Chondrocyte (in vitro differentiated cells): ENCODE measurements around the gene PNMA6E. TPM values are rescaled to one million over a fixed set of nuclear protein-coding genes. Genes with fewer than 3 reads are reported as not detected.
"Not testable (repeated sequence)": the region's sequence is repeated elsewhere in the genome, so short reads cannot be mapped to it uniquely, and the experiment has no call there.

ENCODE experiments used
- DNase-seq: peaks from one replicate; pipeline ENCODE4 v3.0.0; 2021; ENCODE audit warnings: mixed read lengths, low spot score
- H3K27ac Mint-ChIP-seq: one replicate; pipeline ENCODE4 v1.8.0; 2021; ENCODE audit warnings: mild to moderate bottlenecking, moderate library complexity, mixed read lengths; ENCODE audit not compliant: unreplicated experiment
- H3K27me3 Mint-ChIP-seq: 2 replicates; pipeline ENCODE4 v1.8.0; 2021; ENCODE audit warnings: low read depth, mixed read lengths
- H3K36me3 Mint-ChIP-seq: 2 replicates; pipeline ENCODE4 v1.8.0; 2021; ENCODE audit warnings: low read depth, mixed read lengths
- H3K4me1 Mint-ChIP-seq: 2 replicates; pipeline ENCODE4 v1.8.0; 2021; ENCODE audit warnings: low read depth, mild to moderate bottlenecking, mixed read lengths
- H3K4me3 Mint-ChIP-seq: one replicate; pipeline ENCODE4 v1.8.0; 2021; ENCODE audit warnings: mild to moderate bottlenecking, moderate library complexity, mixed read lengths; ENCODE audit not compliant: unreplicated experiment
- H3K9me3 Mint-ChIP-seq: 2 replicates; pipeline ENCODE4 v1.8.0; 2021; ENCODE audit warnings: low read depth, mixed read lengths
- total RNA-seq: library from RNA; stranded (reverse); gene quantifications from 3 replicates; pipeline ENCODE4 v1.2.1, GENCODE V29; 2021
- TF ChIP-seq, protein P1 (sequence below): fragments of 200-600 bp; sonication (generic); IDR thresholded peaks from 2 replicates; pipeline ENCODE4 v1.5.0; 2021; ENCODE audit warnings: antibody characterized with exemption, mild to moderate bottlenecking, moderate library complexity

The PNMA6E gene
- total RNA-seq, 1 donor from 2014 or later = not detected

DNA sequence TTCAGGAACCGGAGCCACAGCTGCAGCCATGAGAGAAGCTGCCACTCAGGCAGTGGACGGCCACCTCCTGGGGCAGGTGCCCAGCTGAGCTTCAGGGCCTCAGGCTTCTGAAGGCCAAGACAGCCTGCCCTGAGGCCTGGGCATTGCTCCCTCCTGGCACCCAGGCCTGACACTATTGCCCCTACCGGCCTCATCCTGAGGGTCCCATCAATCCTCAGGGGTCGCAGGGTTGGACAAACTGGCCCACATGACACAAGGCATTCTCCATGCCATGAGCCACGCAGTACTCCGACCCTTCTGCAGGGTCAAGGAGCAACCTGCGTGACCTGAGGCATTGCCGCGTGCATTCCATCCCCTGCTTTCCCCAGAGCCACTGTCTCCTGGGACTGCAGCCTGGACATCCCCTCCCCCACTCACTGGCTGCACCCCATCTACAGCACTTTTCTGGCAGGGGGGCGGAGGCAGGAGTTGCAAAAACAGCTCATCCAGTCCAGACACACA lies 7.1 kb upstream of the PNMA6E start:
- Mint-ChIP-seq H3K4me1 (peaks cover 3% of the 10 kb centered on the region), H3K4me3 (no peak overlapping the region), H3K27ac (no peak overlapping the region), H3K36me3 (no peaks in the 10 kb centered on the region), H3K9me3 (peaks cover under 1% of the 10 kb centered on the region), H3K27me3 (peaks cover 15% of the 10 kb centered on the region)
- DNase-seq = peak; percentile 73
- TF ChIP-seq, protein P1, sequence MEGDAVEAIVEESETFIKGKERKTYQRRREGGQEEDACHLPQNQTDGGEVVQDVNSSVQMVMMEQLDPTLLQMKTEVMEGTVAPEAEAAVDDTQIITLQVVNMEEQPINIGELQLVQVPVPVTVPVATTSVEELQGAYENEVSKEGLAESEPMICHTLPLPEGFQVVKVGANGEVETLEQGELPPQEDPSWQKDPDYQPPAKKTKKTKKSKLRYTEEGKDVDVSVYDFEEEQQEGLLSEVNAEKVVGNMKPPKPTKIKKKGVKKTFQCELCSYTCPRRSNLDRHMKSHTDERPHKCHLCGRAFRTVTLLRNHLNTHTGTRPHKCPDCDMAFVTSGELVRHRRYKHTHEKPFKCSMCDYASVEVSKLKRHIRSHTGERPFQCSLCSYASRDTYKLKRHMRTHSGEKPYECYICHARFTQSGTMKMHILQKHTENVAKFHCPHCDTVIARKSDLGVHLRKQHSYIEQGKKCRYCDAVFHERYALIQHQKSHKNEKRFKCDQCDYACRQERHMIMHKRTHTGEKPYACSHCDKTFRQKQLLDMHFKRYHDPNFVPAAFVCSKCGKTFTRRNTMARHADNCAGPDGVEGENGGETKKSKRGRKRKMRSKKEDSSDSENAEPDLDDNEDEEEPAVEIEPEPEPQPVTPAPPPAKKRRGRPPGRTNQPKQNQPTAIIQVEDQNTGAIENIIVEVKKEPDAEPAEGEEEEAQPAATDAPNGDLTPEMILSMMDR = no peak

DNA sequence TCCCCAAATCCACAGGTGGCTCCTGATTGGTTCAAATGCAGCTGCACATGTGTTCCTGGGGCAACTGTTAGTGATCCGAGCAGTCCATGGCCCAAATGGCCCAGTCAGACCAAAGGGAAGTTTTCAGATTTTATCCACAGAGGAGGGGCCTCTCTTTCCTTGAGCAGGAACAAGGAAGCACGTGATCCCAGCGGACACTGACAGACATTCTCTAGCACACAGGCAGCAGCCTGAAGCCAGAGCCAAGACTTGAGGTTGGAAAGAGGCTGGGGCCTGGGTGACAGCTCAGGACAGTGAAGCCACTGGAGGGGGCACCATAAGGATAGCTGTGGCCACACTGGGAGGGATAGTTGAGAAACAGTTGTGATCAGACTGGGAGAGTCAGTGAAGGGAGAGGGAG lies 6.6 kb upstream of the PNMA6E start:
- peaks cover 5% of the 10 kb centered on the region for H3K9me3 Mint-ChIP-seq
- no peak for DNase-seq

DNA sequence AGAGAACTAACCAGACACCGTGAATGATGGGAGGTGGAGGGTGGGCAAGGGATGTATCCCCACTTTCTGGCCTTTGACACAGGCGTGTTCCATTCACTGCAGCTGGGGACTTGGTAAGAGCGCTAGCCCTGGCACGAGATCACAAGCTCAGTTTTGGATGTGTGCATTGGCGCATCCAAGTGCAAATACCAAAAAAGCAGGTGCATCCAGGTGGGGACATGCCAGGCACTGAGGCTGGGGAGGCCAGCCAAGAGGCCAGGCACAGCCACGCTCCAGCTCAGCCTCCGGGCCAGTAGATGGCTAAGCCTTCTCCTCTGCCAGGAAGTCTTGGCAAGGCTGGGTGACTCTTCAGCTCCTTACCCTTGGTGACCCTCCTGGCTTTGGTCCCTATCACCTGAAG lies 5.8 kb upstream of the PNMA6E start:
- DNase-seq = peak; percentile 33
- peaks cover 5% of the 10 kb centered on the region for H3K9me3 Mint-ChIP-seq

More for the DNA sequence above, 6.6 kb upstream of the PNMA6E start:
- Mint-ChIP-seq H3K27ac (no peak overlapping the region), H3K4me3 (no peak overlapping the region), H3K4me1 (peaks cover 3% of the 10 kb centered on the region), H3K27me3 (peaks cover 19% of the 10 kb centered on the region), H3K36me3 (no peaks in the 10 kb centered on the region)
- TF ChIP-seq, protein P1 = no peak

DNA sequence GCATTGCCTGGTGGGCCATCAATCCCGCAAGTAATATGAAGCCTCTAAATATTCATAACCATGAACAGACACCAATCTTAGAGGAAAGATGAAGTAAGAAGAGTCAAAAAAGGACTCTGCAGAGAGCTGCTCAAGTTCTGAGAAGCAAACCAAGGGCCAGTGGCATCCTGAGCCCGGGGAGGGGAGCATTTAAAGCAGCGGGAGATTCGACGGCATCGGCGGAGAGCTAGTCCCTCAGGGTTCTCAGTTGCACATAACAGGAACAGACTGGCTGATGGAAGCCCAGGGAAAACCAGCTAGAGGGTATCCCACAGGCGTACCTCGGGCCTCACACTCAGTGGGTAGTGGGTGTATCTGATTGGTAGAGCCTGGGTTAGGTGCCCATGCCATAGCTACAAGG lies 4.9 kb upstream of the PNMA6E start:
- H3K4me3 Mint-ChIP-seq = no peak overlapping the region
- peak; percentile 44 for DNase-seq
- H3K27me3 Mint-ChIP-seq = peaks cover 19% of the 10 kb centered on the region
- peaks cover 11% of the 10 kb centered on the region for H3K9me3 Mint-ChIP-seq
- H3K27ac Mint-ChIP-seq = no peak overlapping the region
- H3K4me1 Mint-ChIP-seq = no peaks in the 10 kb centered on the region
- TF ChIP-seq, protein P1 = no peak
- H3K36me3 Mint-ChIP-seq = no peaks in the 10 kb centered on the region

More for the DNA sequence above, 5.8 kb upstream of the PNMA6E start:
- no peak overlapping the region for H3K4me3 Mint-ChIP-seq
- H3K4me1 Mint-ChIP-seq = peaks cover 1% of the 10 kb centered on the region
- H3K27ac Mint-ChIP-seq = no peak overlapping the region
- H3K36me3 Mint-ChIP-seq = no peaks in the 10 kb centered on the region
- peaks cover 19% of the 10 kb centered on the region for H3K27me3 Mint-ChIP-seq
- TF ChIP-seq, protein P1 = no peak

DNA sequence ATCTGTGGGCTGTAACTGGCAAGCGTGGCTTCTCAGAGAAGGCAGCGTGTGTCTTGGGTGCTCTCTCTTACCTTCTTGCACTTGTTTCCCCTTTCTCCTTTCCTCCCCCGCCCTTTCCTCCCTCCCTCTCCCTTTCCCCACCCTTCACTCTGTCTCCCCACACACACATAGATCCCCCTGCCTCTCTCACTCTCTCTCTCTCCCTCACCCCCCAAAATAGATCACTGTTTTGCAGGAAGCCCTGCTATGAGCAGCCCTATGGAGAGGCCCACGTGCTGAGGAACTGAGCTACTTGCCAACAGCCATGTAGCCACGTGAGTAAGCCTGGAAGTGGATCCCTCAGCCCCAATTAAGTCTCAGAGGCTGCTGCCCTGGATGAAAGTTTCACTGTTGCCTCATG lies 4.3 kb upstream of the PNMA6E start:
- Mint-ChIP-seq H3K4me3 (no peak overlapping the region), H3K27ac (no peak overlapping the region), H3K4me1 (no peaks in the 10 kb centered on the region), H3K9me3 (peaks cover 11% of the 10 kb centered on the region), H3K36me3 (no peaks in the 10 kb centered on the region), H3K27me3 (peaks cover 19% of the 10 kb centered on the region)
- TF ChIP-seq, protein P1 = no peak
- peak; percentile 19 for DNase-seq

DNA sequence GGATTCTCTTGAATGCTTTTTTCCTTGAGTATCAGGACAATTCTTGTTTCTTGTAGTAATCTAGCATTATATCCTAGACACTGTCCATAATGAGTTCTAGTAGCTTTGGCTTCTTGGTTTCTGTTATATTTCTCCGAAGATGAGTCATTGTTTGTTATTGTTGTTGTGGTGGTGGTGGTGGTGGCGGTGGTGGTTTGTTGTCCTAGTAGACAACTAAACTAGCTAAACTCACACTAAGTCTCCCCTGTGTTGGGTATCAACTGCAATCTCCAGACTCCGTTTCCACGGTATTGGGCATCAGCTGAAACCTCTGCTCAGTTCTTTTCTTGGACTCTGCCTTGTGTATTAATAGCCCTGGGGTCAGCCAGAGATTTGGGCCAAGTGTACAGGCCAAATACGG lies 3.2 kb upstream of the PNMA6E start:
- peaks cover 19% of the 10 kb centered on the region for H3K27me3 Mint-ChIP-seq
- peak; percentile 9 for DNase-seq
- H3K27ac Mint-ChIP-seq, H3K4me1 Mint-ChIP-seq, H3K36me3 Mint-ChIP-seq, H3K4me3 Mint-ChIP-seq: not testable (repeated sequence)
- H3K9me3 Mint-ChIP-seq = peaks cover 11% of the 10 kb centered on the region
